MCF 10A (cell line): ENCODE results near the gene FIBCD1. TPM values are rescaled to one million over a fixed set of nuclear protein-coding genes. Genes with fewer than 3 reads are reported as not detected.
"Not testable (repeated sequence)": the region's sequence is repeated elsewhere in the genome, so short reads cannot be mapped to it uniquely, and the experiment has no call there.

Source experiments
- BruUV-seq: library from RNA; stranded (reverse); fragments of 400-500 nt; replicated peaks from 2 replicates; lab custom pipeline; 2021; lab: Mats Ljungman, UMichigan
- CTCF ChIA-PET: fragments of 300-600 bp; sonication (Branson Sonifier 250); formaldehyde crosslinking; extraction: SDS; loops from one replicate; lab custom pipeline; 2021; ENCODE audit warnings: antibody characterized with exemption, inconsistent platforms; lab: Yijun Ruan, JAX
- POLR2A ChIA-PET: fragments of 300-600, 350-650 bp; sonication (Branson Sonifier 250); formaldehyde crosslinking; extraction: SDS; loops from one replicate; lab custom pipeline; 2020; ENCODE audit warnings: antibody characterized with exemption, inconsistent platforms; lab: Yijun Ruan, JAX
- DNase-seq: peaks from one replicate; pipeline ENCODE4 v3.0.0-alpha.2; 2018; ENCODE audit not compliant: unreplicated experiment
- H3K27ac Mint-ChIP-seq: one replicate; pipeline ENCODE4 v1.8.0; 2022; ENCODE audit warnings: mild to moderate bottlenecking, low read depth, mixed read lengths; ENCODE audit not compliant: unreplicated experiment
- H3K27me3 Mint-ChIP-seq: one replicate; pipeline ENCODE4 v1.8.0; 2022; ENCODE audit warnings: mixed read lengths; ENCODE audit not compliant: insufficient read depth, unreplicated experiment
- H3K36me3 Mint-ChIP-seq: one replicate; pipeline ENCODE4 v1.8.0; 2022; ENCODE audit warnings: mild to moderate bottlenecking, moderate library complexity, mixed read lengths; ENCODE audit not compliant: insufficient read depth, unreplicated experiment
- H3K4me1 Mint-ChIP-seq: one replicate; pipeline ENCODE4 v1.8.0; 2022; ENCODE audit warnings: mixed read lengths; ENCODE audit not compliant: insufficient read depth, unreplicated experiment
- H3K4me3 Mint-ChIP-seq: one replicate; pipeline ENCODE4 v1.8.0; 2022; ENCODE audit warnings: mild to moderate bottlenecking, moderate library complexity, mixed read lengths; ENCODE audit not compliant: unreplicated experiment
- H3K9me3 Mint-ChIP-seq: one replicate; pipeline ENCODE4 v1.8.0; 2022; ENCODE audit warnings: mixed read lengths; ENCODE audit not compliant: unreplicated experiment
- CTCF ChIP-seq: fragments of 200-600 bp; IDR thresholded peaks from one replicate; pipeline ENCODE4 v1.8.0; 2022; ENCODE audit warnings: antibody characterized with exemption, mild to moderate bottlenecking; ENCODE audit not compliant: unreplicated experiment
- intact Hi-C: fragments of 100-400 bp; cut with micrococcal nuclease; formaldehyde crosslinking; loops from 2 replicates; pipeline ENCODE4 v1.14.1; 2022
- total RNA-seq: library from RNA; stranded (reverse); gene quantifications from 2 replicates; pipeline ENCODE4 v1.2.3, GENCODE V29; 2022

The FIBCD1 gene
- total RNA-seq, 1 experiment from 2014 or later = 1.6 TPM

GRCh38 chr9:130955947-130956621 lies 17.0 kb upstream of the FIBCD1 start:
- intact Hi-C loops = no loop called here
- no peak overlapping the region for H3K4me3 Mint-ChIP-seq
- H3K36me3 Mint-ChIP-seq = peaks cover 6% of the 10 kb centered on the region
- POLR2A ChIA-PET = no interaction called here
- H3K27me3 Mint-ChIP-seq = no peaks in the 10 kb centered on the region
- DNase-seq = no peak
- no peak for TF ChIP-seq CTCF
- CTCF ChIA-PET = interaction anchor here (0.7 to 1.1 kb wide), 2 partner anchors 44 to 69 kb away, joined by 3 to 5 read pairs; no protein-coding TSS in a partner anchor
- H3K4me1 Mint-ChIP-seq = no peaks in the 10 kb centered on the region
- peaks cover 8% of the 10 kb centered on the region for H3K9me3 Mint-ChIP-seq
- no peak overlapping the region for H3K27ac Mint-ChIP-seq
- BruUV-seq = no TSS peak

- CTCF ChIA-PET = interaction anchor here (1.1 kb wide), 1 partner anchor 45 kb away, joined by 5 read pairs; no protein-coding TSS in a partner anchor
- POLR2A ChIA-PET = interaction anchor here (0.6 kb wide), 1 partner anchor 173 kb away, joined by 3 read pairs; no protein-coding TSS in a partner anchor
- not testable (repeated sequence) for H3K36me3 Mint-ChIP-seq
Measured at GRCh38 chr9:130954925-130955324, 15.9 kb upstream of the FIBCD1 start.

GRCh38 chr9:130954317-130954716 lies 15.3 kb upstream of the FIBCD1 start:
- TF ChIP-seq CTCF = no peak

More at GRCh38 chr9:130954925-130955324, 15.9 kb upstream of the FIBCD1 start:
- BruUV-seq, H3K27ac Mint-ChIP-seq, DNase-seq, H3K4me1 Mint-ChIP-seq, H3K4me3 Mint-ChIP-seq, H3K27me3 Mint-ChIP-seq, intact Hi-C loops: not testable (repeated sequence)
- peaks cover 14% of the 10 kb centered on the region for H3K9me3 Mint-ChIP-seq

GRCh38 chr9:130952065-130952762 lies 13.2 kb upstream of the FIBCD1 start:
- Mint-ChIP-seq H3K9me3 (peaks cover 7% of the 10 kb centered on the region), H3K36me3 (no peaks in the 10 kb centered on the region), H3K4me1 (peaks cover 22% of the 10 kb centered on the region), H3K4me3 (no peak overlapping the region), H3K27me3 (no peaks in the 10 kb centered on the region), H3K27ac (no peak overlapping the region)
- ChIA-PET CTCF (interaction anchor here (0.6 to 1.3 kb wide), 4 partner anchors 33 to 1199 kb away, joined by 3 to 12 read pairs (median 4); no protein-coding TSS in a partner anchor), POLR2A (no interaction called here)
- BruUV-seq = no TSS peak
- DNase-seq = no peak
- intact Hi-C loops = no loop called here
- no peak for TF ChIP-seq CTCF

More at GRCh38 chr9:130954317-130954716, 15.3 kb upstream of the FIBCD1 start:
- BruUV-seq = no TSS peak
- ChIA-PET POLR2A (no interaction called here), CTCF (no interaction called here)
- H3K36me3 Mint-ChIP-seq = no peaks in the 10 kb centered on the region
- peaks cover 1% of the 10 kb centered on the region for H3K4me1 Mint-ChIP-seq
- H3K27me3 Mint-ChIP-seq = no peaks in the 10 kb centered on the region
- H3K9me3 Mint-ChIP-seq = peaks cover 15% of the 10 kb centered on the region
- intact Hi-C loops = no loop called here
- DNase-seq = no peak
- no peak overlapping the region for H3K4me3 Mint-ChIP-seq
- no peak overlapping the region for H3K27ac Mint-ChIP-seq
